ENCODE results near the gene WDR46. TPM values are rescaled to one million over a fixed set of nuclear protein-coding genes. Genes with fewer than 3 reads are reported as not detected.
A peak's percentile ranks its signal among the peaks of the same experiment; 100 is the strongest.

Gene WDR46
- total and polyA plus RNA-seq, 8 donors = 42.9 to 72.9 (median 54.5) TPM

DNA sequence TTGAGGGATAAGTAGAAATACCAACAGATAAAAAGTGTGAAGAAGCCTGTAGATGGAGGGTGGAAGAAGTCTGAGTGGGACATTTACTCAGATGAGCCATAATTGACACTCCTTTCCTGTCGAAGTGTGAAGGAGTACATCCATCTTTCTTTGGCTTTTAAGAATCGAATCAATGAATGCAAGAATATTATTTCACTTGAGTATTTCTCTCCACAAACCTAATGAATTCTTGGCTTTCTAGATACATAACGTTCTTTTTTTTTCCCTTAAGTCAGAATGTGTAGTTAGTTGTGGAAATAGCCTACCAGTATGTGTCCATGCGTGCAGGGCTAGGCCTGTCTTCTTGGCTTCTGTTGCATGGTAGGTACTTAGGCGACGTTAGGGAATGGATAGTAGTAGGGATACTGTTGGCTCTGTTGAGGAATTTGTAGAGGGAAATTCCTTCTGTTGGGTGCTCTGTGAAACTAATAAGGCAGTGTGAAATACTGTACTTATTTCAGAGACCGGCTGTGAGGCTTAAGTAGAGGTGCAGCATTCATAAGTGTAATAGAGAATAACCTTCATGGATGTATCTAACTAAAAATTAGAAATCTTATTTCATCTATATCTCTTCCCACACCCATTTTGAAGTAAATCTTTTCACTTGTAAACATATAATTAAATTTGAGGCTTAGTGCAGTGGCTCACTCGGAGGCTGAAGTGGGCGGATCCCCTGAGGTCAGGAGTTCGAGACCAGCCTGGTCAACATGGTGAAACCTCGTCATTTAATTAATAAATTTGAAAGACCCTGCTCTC lies 15.7 kb downstream of the WDR46 start:
- no peaks in the 10 kb centered on the region for H3K9me3 ChIP-seq
- H3K27me3 ChIP-seq = no peaks in the 10 kb centered on the region
- H3K27ac ChIP-seq = peak overlapping the region in 4 of 5 donors; percentile 92 to 96 (median 94)
- intact Hi-C loops (cut with DNase I; ENCODE audit: low total_unique reads) = no loop called here
- peaks cover 53 to 78% (median 75%) of the 10 kb centered on the region in 4 donors for H3K4me1 ChIP-seq
- peak overlapping the region; percentile 63 to 77 (median 70) for H3K4me3 ChIP-seq
- TF ChIP-seq EP300 (IDR thresholded peaks at IDR 0.05) (no peak), POLR2AphosphoS5 (IDR thresholded peaks at IDR 0.05) (no peak), POLR2A (IDR thresholded peaks at IDR 0.05) (no peak)
- TF ChIP-seq, protein P1, sequence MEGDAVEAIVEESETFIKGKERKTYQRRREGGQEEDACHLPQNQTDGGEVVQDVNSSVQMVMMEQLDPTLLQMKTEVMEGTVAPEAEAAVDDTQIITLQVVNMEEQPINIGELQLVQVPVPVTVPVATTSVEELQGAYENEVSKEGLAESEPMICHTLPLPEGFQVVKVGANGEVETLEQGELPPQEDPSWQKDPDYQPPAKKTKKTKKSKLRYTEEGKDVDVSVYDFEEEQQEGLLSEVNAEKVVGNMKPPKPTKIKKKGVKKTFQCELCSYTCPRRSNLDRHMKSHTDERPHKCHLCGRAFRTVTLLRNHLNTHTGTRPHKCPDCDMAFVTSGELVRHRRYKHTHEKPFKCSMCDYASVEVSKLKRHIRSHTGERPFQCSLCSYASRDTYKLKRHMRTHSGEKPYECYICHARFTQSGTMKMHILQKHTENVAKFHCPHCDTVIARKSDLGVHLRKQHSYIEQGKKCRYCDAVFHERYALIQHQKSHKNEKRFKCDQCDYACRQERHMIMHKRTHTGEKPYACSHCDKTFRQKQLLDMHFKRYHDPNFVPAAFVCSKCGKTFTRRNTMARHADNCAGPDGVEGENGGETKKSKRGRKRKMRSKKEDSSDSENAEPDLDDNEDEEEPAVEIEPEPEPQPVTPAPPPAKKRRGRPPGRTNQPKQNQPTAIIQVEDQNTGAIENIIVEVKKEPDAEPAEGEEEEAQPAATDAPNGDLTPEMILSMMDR (IDR thresholded peaks at IDR 0.05) = no peak
- H3K36me3 ChIP-seq = peaks cover 41 to 51% (median 48%) of the 10 kb centered on the region in 4 donors
- WGBS, 5 donors = 30 to 41% (median 37%) methylated on average over 11 of the region's 11 CpGs
- DNase-seq = peak in 1 of 2 donors; percentile 4

DNA sequence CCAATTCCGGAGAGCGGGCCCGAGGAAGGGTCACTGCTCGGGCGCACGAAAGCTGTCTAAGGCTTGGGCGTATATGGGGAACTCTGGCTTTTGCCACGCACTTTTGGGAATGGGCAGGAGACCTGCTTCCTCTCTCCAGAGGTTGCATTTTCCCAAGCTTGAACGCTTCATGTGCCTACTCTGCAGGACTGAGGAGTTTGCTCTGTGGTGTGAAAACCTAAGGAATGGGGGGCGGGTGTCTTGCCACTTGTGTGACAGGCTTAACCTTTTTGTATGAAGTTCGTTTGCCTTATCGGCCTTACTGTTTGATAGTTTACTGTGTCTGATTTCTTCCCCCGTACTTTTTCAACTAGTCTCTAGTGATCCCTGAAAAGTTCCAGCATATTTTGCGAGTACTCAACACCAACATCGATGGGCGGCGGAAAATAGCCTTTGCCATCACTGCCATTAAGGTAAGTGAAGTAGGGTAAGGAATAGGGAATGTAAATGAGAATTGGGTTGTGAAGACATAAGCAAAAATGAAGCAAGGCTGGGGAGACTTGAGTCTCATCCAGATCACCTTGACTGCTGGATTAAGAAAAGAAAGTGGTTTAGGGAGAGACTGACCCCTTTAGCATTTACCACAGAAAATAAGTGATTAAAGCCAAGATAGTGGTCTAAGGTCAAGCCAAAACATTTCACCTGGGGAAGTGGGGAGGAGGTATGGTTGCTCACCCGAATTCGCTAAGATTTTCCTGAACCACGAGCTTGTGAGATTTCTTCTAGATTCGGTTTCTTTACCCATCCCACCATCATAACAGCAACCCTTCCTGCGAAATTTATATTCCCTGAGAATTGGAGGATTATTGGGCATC lies 16.5 kb downstream of the WDR46 start:
- intact Hi-C loops (cut with DNase I; ENCODE audit: low total_unique reads) = no loop called here
- Histone ChIP-seq H3K9me3 (no peaks in the 10 kb centered on the region), H3K27ac (peak overlapping the region; percentile 78 to 96 (median 93)), H3K4me1 (peaks cover 45 to 70% (median 67%) of the 10 kb centered on the region in 4 donors), H3K4me3 (peak overlapping the region; percentile 63 to 77 (median 70)), H3K27me3 (no peaks in the 10 kb centered on the region), H3K36me3 (peaks cover 49 to 57% (median 56%) of the 10 kb centered on the region in 4 donors)
- DNase-seq = peak in 1 of 2 donors; percentile 4
- WGBS, 5 donors = 4 to 12% (median 7%) methylated on average over 22 of the region's 22 CpGs
- TF ChIP-seq POLR2A (IDR thresholded peaks at IDR 0.05) (no peak), EP300 (IDR thresholded peaks at IDR 0.05) (no peak), POLR2AphosphoS5 (IDR thresholded peaks at IDR 0.05) (no peak)
- TF ChIP-seq, protein P1 (IDR thresholded peaks at IDR 0.05) = no peak

GRCh38 chr6:33271468-33272274 lies 17.4 kb downstream of the WDR46 start, which contains the start of the genes RPS18 and VPS52:
RPS18 (plus strand) TSS chr6:33272075; CDS start chr6:33272120, 45 bp downstream.
VPS52 (minus strand) TSS chr6:33271876; CDS start chr6:33271675, 201 bp downstream.
- intact Hi-C loops (cut with DNase I; ENCODE audit: low total_unique reads) = no loop called here
- no peaks in the 10 kb centered on the region for H3K27me3 ChIP-seq
- H3K27ac ChIP-seq = peak within 1 kb of the TSS; percentile 91 to 96 (median 93)
- no peaks in the 10 kb centered on the region for H3K9me3 ChIP-seq
- 0 to 1% (median 0%) methylated on average over 40 to 48 of the region's 48 CpGs for WGBS, 5 donors
- DNase-seq = peak; percentile 95 to 99
- TF ChIP-seq POLR2A (IDR thresholded peaks at IDR 0.05) = peak in 2 of 4 donors; percentile 75 to 93
- TF ChIP-seq, protein P1 (IDR thresholded peaks at IDR 0.05) = no peak
- peak; percentile 98 to 100 (median 99) for TF ChIP-seq POLR2AphosphoS5 (IDR thresholded peaks at IDR 0.05)
- no peak for TF ChIP-seq EP300 (IDR thresholded peaks at IDR 0.05)
- H3K4me1 ChIP-seq = peaks cover 43 to 67% (median 62%) of the 10 kb centered on the region in 4 donors
- H3K36me3 ChIP-seq = peaks cover 58 to 65% (median 64%) of the 10 kb centered on the region in 4 donors
- peak within 1 kb of the TSS; percentile 63 to 77 (median 70) for H3K4me3 ChIP-seq

Data from stomach (tissue), 9 donors.